H1 (cell line): Measurements from ENCODE around the gene CIBAR2. TPM values are rescaled to one million over a fixed set of nuclear protein-coding genes. Genes with fewer than 3 reads are reported as not detected.

ENCODE experiments used
- BACH1 ChIP-seq: IDR thresholded peaks from 2 replicates; pipeline ENCODE4 v1.6.1; 2012; ENCODE audit warnings: low read length, improper control_type of control experiment
- BCL11A ChIP-seq, 2 experiments: IDR thresholded peaks; one replicate each; pipeline ENCODE4 v1.6.1; 2011; ENCODE audit warnings: low read depth in 2 of 2, low read length in 2 of 2, mild to moderate bottlenecking in 2 of 2
- EGR1 ChIP-seq: IDR thresholded peaks from 2 replicates; pipeline ENCODE4 v1.6.1; 2011; ENCODE audit warnings: low read depth, low read length, borderline replicate concordance
- JUN ChIP-seq: IDR thresholded peaks from 2 replicates; pipeline ENCODE4 v1.6.1; 2011; ENCODE audit warnings: low read depth, mild to moderate bottlenecking, improper control_type of control experiment, low read length
- JUND ChIP-seq: IDR thresholded peaks from 2 replicates; pipeline ENCODE4 v1.6.1; 2011; ENCODE audit warnings: mild to moderate bottlenecking, improper control_type of control experiment, low read length
- MAFK ChIP-seq: IDR thresholded peaks from 2 replicates; pipeline ENCODE4 v1.6.1; 2012; ENCODE audit warnings: low read depth, mild to moderate bottlenecking, improper control_type of control experiment, low read length
- TCF12 ChIP-seq: IDR thresholded peaks from 2 replicates; pipeline ENCODE4 v1.6.1; 2011; ENCODE audit warnings: low read depth, mild to moderate bottlenecking, low read length
- TEAD4 ChIP-seq: IDR thresholded peaks from 2 replicates; pipeline ENCODE4 v1.6.1; 2012; ENCODE audit warnings: low read depth, low read length, inconsistent platforms, mixed read lengths
- polyA plus RNA-seq, 7 experiments: library from polyadenylated mRNA; depleted of rRNA in 3 of 7; stranded (reverse) in 5 of 7; unstranded in 2 of 7; fragments of >200 nt in 5 of 7; fragments of 200-250 nt in 2 of 7; gene quantifications; 1 replicate in 5 of 7; 2 replicates in 1 of 7; 4 replicates in 1 of 7; pipeline versions ENCODE4 v1.2.1 to v1.2.3, GENCODE V29; 2011 to 2013; ENCODE audit warnings: missing spikeins in 2 of 7, mixed read lengths in 2 of 7
- total RNA-seq: library from RNA; stranded (reverse); fragmentation: NEBNext Ultra II Directional; extraction: Animal tissue kit (Norgen Biotek cat#: 25700); gene quantifications from 2 replicates; pipeline ENCODE4 v1.2.1, GENCODE V29; 2021

The CIBAR2 gene
- total and polyA plus RNA-seq, 2 of the 8 experiments (the other 6 are each of a cell fraction or from before 2014, with no cell fraction given): 0.18 TPM; not detected in 1

DNA sequence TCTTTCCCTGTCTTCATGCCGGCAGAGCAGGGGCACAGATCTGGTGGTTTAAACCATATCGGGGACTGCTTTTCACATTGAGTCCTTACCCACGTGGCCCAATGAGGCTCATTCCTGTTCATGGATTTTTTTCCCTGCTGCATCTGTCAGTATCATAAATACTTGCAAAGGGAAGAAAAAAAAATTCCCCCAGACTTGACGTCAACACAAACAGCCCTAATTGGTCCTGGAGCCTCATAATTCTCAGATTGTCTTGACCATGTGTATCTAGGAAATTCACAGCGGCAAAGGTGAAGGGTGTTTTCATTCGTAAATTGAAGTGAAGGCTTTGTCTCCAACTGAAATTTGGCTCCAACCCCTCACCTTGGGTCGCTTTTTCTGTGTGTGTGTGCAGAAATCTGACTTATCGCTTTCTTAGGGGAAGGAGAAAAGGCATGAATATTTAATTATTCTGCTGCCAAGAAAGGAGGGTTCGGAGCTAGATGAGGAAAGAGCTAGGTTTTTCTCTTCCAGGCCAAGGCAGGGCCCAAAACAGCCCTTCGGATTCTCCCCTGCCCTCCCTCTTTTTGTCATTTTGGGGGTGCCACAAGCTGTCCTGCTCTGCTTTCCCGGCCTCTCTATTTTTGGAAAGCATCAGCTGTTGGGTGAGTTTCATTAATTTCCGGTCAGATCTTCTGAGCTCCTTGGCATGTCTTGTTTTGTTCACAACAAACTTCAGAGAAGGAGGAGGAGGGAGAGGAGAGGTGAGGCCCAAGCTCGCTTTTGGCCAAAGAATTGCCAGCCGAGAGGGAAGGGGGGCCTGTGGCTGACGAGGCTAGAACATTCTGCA is 17.8 kb upstream of the CIBAR2 start (continued):
- TF ChIP-seq BACH1: no peak
- TF ChIP-seq JUND: no peak
- TF ChIP-seq TCF12: no peak
- TF ChIP-seq EGR1: no peak
- no peak for TF ChIP-seq BCL11A (IDR thresholded peaks at IDR 0.05; ENCODE audit: low read depth in 2 of 2, low read length in 2 of 2)
- TF ChIP-seq TEAD4: no peak
- TF ChIP-seq JUN: no peak
- TF ChIP-seq MAFK: no peak
